ENCODE data around the gene RBPMS2. TPM values are rescaled to one million over a fixed set of nuclear protein-coding genes. Genes with fewer than 3 reads are reported as not detected.

The RBPMS2 gene
- polyA plus RNA-seq, 1 of the 3 experiments (the other 2 are of a cell fraction) = 6.5 TPM

DNA sequence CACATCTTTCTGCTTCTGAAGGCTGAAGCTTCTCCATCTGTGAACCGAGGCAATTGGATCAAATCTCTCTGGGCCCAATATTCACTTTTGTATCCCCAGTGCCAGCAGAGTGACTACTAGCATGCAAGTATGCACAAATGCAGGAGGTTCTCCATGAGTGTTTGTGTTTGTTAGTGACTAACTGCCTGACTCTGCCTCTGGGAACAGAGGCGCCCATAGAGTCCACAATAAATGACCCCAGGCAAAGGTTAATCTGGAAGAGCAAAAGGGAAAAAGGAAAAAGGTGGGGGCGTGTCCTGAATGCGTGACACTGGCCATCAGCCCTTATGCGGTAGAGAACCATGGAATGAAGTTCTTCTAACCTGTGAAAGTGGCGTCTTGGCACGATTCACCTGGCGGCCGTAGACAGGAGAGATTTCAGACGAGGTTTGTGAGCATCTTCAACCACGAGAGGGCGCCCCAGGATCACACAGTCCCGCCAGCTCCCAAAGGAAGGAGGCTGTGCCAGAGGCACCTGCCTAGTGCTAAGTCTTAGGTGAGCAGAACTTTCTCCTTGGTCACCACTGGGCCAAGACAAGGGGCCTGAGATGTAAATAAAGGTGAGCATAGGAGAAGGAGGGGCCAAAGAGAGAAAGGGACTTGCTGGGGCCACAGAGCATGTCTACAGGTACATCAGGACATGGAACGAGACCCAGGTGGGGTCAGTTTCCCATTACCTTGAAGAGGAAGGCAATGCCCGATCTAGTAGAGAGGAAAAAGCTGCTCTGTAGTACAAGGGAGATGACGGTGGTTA lies 44.2 kb downstream of the RBPMS2 start:
- no peak overlapping the region for H3K4me3 ChIP-seq (ENCODE audit: low read depth in 2 of 2, low read length in 1 of 2)
- peak; percentile 97 for TF ChIP-seq RAD21 (IDR thresholded peaks at IDR 0.05; ENCODE audit: low read length)
- TF ChIP-seq, protein P1, sequence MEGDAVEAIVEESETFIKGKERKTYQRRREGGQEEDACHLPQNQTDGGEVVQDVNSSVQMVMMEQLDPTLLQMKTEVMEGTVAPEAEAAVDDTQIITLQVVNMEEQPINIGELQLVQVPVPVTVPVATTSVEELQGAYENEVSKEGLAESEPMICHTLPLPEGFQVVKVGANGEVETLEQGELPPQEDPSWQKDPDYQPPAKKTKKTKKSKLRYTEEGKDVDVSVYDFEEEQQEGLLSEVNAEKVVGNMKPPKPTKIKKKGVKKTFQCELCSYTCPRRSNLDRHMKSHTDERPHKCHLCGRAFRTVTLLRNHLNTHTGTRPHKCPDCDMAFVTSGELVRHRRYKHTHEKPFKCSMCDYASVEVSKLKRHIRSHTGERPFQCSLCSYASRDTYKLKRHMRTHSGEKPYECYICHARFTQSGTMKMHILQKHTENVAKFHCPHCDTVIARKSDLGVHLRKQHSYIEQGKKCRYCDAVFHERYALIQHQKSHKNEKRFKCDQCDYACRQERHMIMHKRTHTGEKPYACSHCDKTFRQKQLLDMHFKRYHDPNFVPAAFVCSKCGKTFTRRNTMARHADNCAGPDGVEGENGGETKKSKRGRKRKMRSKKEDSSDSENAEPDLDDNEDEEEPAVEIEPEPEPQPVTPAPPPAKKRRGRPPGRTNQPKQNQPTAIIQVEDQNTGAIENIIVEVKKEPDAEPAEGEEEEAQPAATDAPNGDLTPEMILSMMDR (IDR thresholded peaks at IDR 0.05) = peak; percentile 88
- peak; percentile 10; the same call in 1 of the 2 replicates for TF ChIP-seq NFIC (IDR thresholded peaks at IDR 0.05; ENCODE audit: borderline replicate concordance)
- TF ChIP-seq SMC3 (IDR thresholded peaks at IDR 0.05; ENCODE audit: low read depth, low read length) = peak; percentile 89
- no peak for TF ChIP-seq NRF1 (IDR thresholded peaks at IDR 0.05; ENCODE audit: low read depth, low read length)
- no peak overlapping the region for H3K9ac ChIP-seq
- no peaks in the 10 kb centered on the region for H3K9me3 ChIP-seq
- no peaks in the 10 kb centered on the region for H3K79me2 ChIP-seq (ENCODE audit: insufficient read depth)
- no peak overlapping the region for H2AFZ ChIP-seq (ENCODE audit: low read depth)
- ChIA-PET CTCF (interaction anchor here (0.6 to 10.9 kb wide), 53 partner anchors 9 to 525 kb away, joined by 3 to 513 read pairs (median 4); partner anchors contain the start of genes PIF1 and TRIP4), POLR2A (no interaction called here)
- no peaks in the 10 kb centered on the region for H3K36me3 ChIP-seq (replicated peaks in 1 of 2; ENCODE audit: control insufficient read depth in 1 of 2, insufficient read depth in 2 of 2, low read length in 1 of 2)
- 29% methylated on average over 12 of the region's 16 CpGs for WGBS (ENCODE audit: low lambda C conversion rate)
- no peak overlapping the region for H3K4me2 ChIP-seq
- DNase-seq = peak; percentile 81
- no peaks in the 10 kb centered on the region for H4K20me1 ChIP-seq (ENCODE audit: insufficient read depth)
- H3K27ac ChIP-seq (ENCODE audit: low read depth in 2 of 2, low read length in 1 of 2) = no peak overlapping the region
- H3K4me1 ChIP-seq (ENCODE audit: control insufficient read depth in 1 of 2, insufficient read depth in 2 of 2, low read depth in 1 of 2, low read length in 1 of 2) = peaks cover 0 to 7% of the 10 kb centered on the region in 2 experiments; a peak in 1 of 4 replicates
- H3K27me3 ChIP-seq (ENCODE audit: insufficient read depth) = no peaks in the 10 kb centered on the region
- no peaks in the 10 kb centered on the region for H3K9me2 ChIP-seq
- H3F3A ChIP-seq (replicated peaks; ENCODE audit: insufficient read depth) = no peaks in the 10 kb centered on the region

DNA sequence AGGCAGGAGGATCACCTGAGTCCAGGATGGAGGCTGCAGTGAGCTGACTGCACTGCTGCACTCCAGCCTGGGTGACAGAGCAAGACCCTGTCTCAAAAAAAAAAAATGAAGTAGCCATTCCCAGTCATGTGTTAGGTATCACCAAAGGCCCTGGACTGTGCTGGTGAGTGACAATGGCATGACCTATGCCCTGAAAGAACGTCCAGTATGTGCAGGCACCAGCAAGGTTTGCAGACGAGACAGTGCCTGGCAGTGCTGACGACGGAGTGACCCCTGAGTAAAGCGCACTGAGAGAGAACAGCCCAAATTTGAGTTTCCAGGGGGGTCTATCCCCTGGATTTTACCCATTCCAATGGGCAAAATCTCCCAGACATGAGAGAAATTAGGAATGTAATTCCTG lies 45.2 kb downstream of the RBPMS2 start:
- Histone ChIP-seq H3K79me2 (ENCODE audit: insufficient read depth) (no peaks in the 10 kb centered on the region), H3K36me3 (replicated peaks in 1 of 2; ENCODE audit: control insufficient read depth in 1 of 2, insufficient read depth in 2 of 2, low read length in 1 of 2) (no peaks in the 10 kb centered on the region), H2AFZ (ENCODE audit: low read depth) (no peak overlapping the region), H3K4me2 (no peak overlapping the region), H3K4me3 (ENCODE audit: low read depth in 2 of 2, low read length in 1 of 2) (no peak overlapping the region), H3K9me3 (no peaks in the 10 kb centered on the region), H3K27me3 (ENCODE audit: insufficient read depth) (no peaks in the 10 kb centered on the region), H4K20me1 (ENCODE audit: insufficient read depth) (no peaks in the 10 kb centered on the region), H3K4me1 (ENCODE audit: control insufficient read depth in 1 of 2, insufficient read depth in 2 of 2, low read depth in 1 of 2, low read length in 1 of 2) (peaks cover 0 to 7% of the 10 kb centered on the region in 2 experiments; a peak in 1 of 4 replicates), H3F3A (replicated peaks; ENCODE audit: insufficient read depth) (no peaks in the 10 kb centered on the region), H3K27ac (ENCODE audit: low read depth in 2 of 2, low read length in 1 of 2) (no peak overlapping the region), H3K9ac (no peak overlapping the region), H3K9me2 (no peaks in the 10 kb centered on the region)
- ChIA-PET CTCF (interaction anchor here (0.6 to 10.9 kb wide), 37 partner anchors 8 to 524 kb away, joined by 3 to 513 read pairs (median 5); partner anchors contain the start of gene TRIP4), POLR2A (no interaction called here)
- no peak for DNase-seq
- 86% methylated on average over 5 of the region's 5 CpGs for WGBS (ENCODE audit: low lambda C conversion rate)
- TF ChIP-seq TEAD4 (IDR thresholded peaks at IDR 0.05; ENCODE audit: borderline replicate concordance, insufficient read depth) (no peak), YY1 (IDR thresholded peaks at IDR 0.05; ENCODE audit: low read depth) (no peak), CHD2 (IDR thresholded peaks at IDR 0.05; ENCODE audit: low read length, partially characterized antibody) (no peak), FOXJ3 (CRISPR knock-in tag; IDR thresholded peaks at IDR 0.05) (no peak), EZH2phosphoT487 (IDR thresholded peaks at IDR 0.05; ENCODE audit: borderline replicate concordance, low read depth) (no peak)
